OCI-M2 (cell line): Measurements from ENCODE around the gene APOBEC3G.

Experiments
- DNase-seq: peaks from one replicate; lab custom pipeline; 2025; ENCODE audit not compliant: unreplicated experiment; lab: John Stamatoyannopoulos, UW

The APOBEC3G gene

DNA sequence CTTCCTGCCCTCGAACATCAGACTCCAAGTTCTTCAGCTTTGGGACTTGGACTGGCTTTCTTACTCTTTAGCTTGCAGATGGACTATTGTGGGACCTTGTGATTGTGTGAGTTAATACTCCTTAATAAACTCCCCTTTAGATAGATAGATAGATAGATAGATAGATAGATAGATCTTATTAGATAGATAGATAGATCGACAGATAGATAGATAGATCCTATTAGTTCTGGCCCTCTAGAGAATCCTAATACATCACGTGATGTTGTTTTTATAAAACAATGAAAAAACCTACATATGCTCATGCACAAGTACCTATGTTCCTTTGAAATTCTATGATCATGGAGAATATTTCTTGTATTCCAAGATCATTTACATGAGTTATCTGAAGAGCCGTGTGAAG lies 43.9 kb downstream of the APOBEC3G start:
- no peak for DNase-seq

- no peak for DNase-seq
Measured at GRCh38 chr22:39122772-39123470, 45.8 kb downstream of the APOBEC3G start.

DNA sequence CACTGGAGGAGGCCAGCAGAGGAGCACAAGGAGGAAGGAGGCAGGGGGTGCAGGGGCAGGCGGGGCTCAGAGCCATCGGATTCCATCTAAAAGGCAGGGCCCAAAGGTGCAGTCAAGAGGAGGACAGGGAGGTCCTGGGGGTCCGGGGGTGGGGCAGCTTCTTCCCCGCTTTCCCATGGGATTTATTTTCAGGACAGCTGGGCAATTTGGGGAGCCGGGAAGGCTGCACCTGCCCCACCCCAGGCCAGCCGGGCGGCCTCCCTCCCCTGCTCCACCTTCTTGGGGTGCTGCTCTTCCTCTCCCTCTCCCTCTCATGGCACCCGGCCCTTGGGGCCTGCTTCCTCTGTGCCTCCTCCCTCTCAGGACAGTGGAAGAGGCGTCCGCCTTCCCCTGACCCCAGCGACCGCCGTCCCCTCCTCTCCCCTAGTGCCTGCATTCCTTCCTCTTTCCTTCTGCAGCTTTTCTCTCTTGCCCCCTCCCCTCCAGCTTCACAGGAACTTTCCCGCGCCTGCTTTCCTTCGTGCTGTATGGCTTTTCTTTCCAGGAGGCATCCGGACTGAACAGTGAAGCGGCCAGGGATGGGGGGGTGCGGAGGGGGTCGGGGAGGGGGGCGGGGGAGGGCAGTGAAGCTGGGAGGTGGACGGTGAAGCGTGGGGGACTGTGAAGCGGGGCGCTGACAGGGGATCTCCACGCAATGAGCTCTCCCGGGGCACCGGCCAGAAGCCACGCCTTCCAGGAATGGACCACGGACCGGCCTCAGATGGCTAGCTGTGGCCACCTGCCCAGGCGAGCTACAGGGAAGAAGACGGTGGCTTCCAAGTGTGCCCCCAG lies 46.9 kb downstream of the APOBEC3G start:
- no peak for DNase-seq

GRCh38 chr22:39125622-39126021 lies 48.5 kb downstream of the APOBEC3G start:
- DNase-seq: no peak

DNA sequence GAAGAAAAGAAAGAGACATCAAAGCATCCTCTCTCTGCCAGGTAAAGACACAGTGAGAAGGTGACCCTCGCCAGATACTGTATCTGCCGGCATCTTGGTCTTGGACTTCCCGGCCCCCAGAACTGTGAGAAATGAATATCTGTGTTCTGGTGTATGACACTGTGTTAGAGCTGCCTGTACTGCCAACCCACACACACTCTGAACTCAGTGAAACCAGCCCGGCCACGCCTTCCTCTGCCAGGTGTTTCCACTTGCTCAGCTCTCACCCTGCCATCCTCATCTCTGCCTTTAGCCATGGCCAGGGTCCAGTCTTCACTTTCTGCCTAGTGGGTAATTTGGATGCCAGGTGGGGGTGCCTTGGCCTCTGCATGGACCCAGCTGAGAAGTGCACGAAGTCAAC lies 51.4 kb downstream of the APOBEC3G start:
- no peak for DNase-seq

GRCh38 chr22:39129081-39129480 lies 52.0 kb downstream of the APOBEC3G start:
- no peak for DNase-seq

GRCh38 chr22:39129746-39130145 lies 52.7 kb downstream of the APOBEC3G start:
- no peak for DNase-seq

DNA sequence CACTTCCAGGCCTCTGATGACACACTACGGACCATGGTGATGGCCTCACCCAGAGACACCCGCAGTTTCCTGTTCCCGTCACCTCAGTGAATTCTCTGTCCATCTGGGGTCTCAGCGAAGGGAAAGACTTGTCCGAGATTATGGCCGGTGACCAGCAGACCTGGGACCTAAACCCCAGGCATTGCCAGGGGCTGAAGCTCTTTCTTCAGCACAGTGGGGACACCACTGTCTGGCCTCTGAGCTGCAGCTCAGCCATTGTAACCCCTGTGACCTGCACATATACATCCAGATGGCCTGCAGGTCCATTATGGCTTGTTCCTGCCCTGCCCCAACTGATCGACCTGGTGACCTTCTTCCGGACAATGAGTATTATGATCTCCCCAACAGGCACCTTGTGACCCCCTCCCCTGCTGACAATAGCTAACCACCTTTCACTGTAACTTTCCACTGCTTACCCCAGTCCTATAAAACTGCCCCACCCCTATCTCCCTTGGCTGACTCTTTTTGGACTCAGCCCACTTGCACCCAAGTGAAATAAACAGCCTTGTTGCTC lies 53.2 kb downstream of the APOBEC3G start:
- no peak for DNase-seq

GRCh38 chr22:39130892-39131855 lies 54.1 kb downstream of the APOBEC3G start:
- no peak for DNase-seq

DNA sequence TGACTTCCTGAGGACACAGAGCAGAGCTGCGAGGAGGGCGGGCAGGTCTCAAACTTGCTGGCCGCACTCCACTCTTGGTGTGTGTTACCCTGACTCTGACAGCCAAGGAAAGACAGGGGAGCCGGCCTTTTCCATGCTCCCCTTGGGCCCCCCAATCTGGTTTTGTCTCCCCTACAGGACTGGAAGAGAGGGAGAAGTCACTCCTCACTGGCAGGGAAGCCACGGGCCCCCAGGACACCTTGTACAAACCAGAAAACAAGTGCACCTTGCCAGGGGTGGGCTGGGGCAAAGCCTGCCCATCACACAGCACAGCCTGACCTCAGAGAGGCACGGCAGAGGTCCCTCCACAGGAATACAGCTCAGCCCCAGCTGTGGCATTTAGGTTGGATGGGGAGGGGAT lies 55.2 kb downstream of the APOBEC3G start:
- DNase-seq: no peak

DNA sequence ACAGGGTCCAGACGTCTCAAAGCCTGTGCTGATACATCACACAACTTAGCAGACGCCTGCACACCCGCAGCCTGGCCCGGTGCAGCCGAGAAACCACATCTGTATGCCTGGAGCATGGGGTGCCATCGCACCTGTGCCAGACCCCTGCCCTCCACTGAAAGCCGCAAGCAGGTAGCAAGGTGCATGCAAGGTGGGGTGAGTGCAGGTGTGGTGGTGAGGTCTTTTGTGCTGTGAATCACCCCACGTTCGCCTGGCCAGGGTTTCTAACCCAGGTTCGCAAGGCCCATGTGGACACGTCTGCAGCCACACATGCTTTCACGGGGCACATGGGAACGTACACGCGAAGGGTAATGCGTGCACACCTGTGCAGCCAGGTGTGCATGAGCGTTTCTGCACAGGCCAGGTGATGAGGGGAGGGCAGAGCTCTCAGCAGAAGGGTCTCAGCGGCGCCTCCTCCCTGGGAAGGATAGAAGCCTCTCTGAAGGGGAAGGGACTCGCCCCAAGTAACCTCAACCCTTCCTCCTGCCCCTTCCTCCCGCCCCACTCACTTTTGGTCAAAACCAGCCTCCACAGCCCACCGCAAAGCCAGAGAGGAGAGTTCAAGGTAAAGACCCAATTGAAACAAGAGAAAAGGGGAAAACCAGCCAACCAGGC lies 55.9 kb downstream of the APOBEC3G start:
- no peak for DNase-seq

DNA sequence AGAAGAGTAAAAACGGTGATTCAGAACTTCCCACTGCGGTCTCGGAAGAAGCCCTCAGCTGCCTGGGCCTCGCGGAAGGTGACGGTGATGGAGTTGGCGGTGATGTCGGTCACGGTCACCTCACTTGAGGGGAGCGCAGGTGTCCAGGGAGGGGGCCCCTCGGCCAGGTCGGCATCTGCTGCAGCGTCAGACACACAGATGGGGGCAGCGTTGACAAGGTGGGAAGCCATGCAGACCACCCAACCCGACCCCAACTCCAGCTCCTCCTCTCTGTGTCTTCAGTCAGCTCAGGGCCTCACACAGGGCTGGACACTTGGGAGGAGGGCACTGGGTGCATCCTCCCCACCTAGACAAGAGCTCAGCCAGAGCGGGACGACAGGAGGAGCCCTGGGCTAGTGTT lies 56.8 kb downstream of the APOBEC3G start:
- no peak for DNase-seq

DNA sequence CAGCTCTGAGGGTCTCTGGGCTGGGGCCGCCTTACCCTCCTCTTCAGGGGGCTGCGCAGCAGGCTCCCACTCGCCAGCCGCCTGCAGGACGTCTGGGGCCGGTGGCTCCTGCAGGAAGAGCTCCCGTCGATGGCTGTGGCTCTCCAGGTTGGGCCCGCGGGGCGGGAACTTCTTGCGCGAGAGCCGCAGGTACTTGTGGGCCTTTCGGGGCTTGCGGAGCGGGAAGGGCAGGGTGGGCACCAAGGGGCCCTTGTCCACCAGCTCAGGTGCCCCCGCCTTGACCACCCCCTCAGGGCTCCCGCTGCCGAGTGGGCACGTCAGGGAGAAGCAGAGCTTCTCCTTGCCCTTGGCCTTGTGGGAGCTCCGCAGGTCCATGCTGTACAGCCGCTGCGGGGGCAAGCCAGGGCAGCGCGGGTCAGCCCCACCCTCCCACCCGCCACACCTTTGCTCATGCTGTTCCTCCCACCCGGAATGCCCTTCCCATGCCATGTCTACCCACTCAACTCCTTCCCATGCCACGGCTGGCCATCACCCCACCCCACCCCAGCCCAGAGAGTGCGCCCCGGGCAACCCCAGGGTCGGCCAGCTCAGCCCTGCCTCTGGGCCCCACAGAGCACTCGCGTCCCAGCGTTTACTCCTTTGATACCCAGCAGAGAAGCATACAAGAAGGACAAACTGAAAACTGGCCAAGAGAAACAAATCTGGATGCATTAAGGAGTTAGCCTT lies 57.5 kb downstream of the APOBEC3G start:
- DNase-seq: no peak

GRCh38 chr22:39135092-39135896 lies 58.2 kb downstream of the APOBEC3G start:
- DNase-seq: no peak

DNA sequence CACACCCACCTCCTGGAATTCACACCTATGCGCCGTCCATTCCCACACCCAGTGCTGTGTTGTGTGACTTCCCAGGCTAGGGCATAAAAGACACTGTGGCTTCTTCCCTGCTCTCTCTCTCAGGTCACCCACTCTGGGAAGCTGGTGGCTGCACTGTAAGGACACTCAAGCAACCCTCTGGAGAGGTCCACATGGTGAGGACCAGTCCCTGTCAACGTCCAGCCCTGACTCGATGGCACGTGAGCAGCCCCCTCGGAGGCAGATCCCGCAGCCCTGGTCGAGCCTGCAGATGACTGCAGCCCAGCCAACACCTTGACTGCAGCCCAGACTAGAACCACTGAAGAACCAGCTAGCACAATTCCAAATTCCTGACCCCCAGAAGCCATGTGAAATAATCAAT lies 59.2 kb downstream of the APOBEC3G start:
- DNase-seq: no peak
